Tibial artery (tissue), 4 donors: Measurements from ENCODE around the gene SGK2.

Experiments used
- DNase-seq, 2 donors: peaks; one replicate each; pipeline ENCODE4 v3.0.0-alpha.2; 2019
- H3K27ac ChIP-seq, 2 donors: fragments of 200-600 bp; sonication (generic) in 1 of 2; 1 replicate in 1 of 2; 2 replicates in 1 of 2; pipeline ENCODE4 v1.5.1; 2018 to 2019; ENCODE audit warnings: mild to moderate bottlenecking in 1 of 2
- H3K27me3 ChIP-seq, 2 donors: fragments of 200-600 bp; sonication (generic) in 1 of 2; one replicate each; pipeline versions ENCODE4 v1.5.1 to v1.6.0; 2016 to 2019
- H3K36me3 ChIP-seq, 3 donors: fragments of 200-600 bp; sonication (generic) in 2 of 3; one replicate each; pipeline ENCODE4 v1.5.1; 2016 to 2019; ENCODE audit warnings: mild to moderate bottlenecking in 2 of 3
- H3K4me1 ChIP-seq, 4 donors: fragments of 200-600 bp; sonication (generic) in 2 of 4; 1 replicate in 3 of 4; 2 replicates in 1 of 4; pipeline ENCODE4 v1.5.1; 2016 to 2019
- H3K4me3 ChIP-seq, 2 donors: fragments of 200-600 bp; sonication (generic) in 1 of 2; 1 replicate in 1 of 2; 2 replicates in 1 of 2; pipeline ENCODE4 v1.5.1; 2018 to 2019; ENCODE audit warnings: mild to moderate bottlenecking in 2 of 2
- H3K9me3 ChIP-seq, 3 donors: fragments of 200-600 bp; sonication (generic) in 1 of 3; one replicate each; pipeline ENCODE4 v1.5.1; 2016 to 2019
- CTCF ChIP-seq, 2 experiments: fragments of 200-600 bp in 1 of 2; fragments of 450-650 bp in 1 of 2; IDR thresholded peaks; one replicate each; pipeline ENCODE4 v1.5.1; 2017 to 2019; ENCODE audit warnings: antibody characterized with exemption in 2 of 2, mild to moderate bottlenecking in 1 of 2, moderate library complexity in 1 of 2
- intact Hi-C: fragments of 100-400 bp; cut with DNase I; formaldehyde crosslinking; loops from one replicate; pipeline ENCODE4 v1.15.0; 2023; ENCODE audit warnings: low total_unique reads

Gene SGK2

GRCh38 chr20:43545837-43546578 lies 12.8 kb upstream of the SGK2 start:
- intact Hi-C loops: no loop called here
- H3K4me1 ChIP-seq: no peaks in the 10 kb centered on the region
- no peak overlapping the region for H3K27ac ChIP-seq
- peaks cover 6 to 51% (median 9%) of the 10 kb centered on the region in 3 donors for H3K36me3 ChIP-seq
- no peaks in the 10 kb centered on the region for H3K9me3 ChIP-seq
- no peak for TF ChIP-seq CTCF (IDR thresholded peaks at IDR 0.05)
- no peak overlapping the region for H3K4me3 ChIP-seq
- no peaks in the 10 kb centered on the region for H3K27me3 ChIP-seq
- peak in 1 of 2 donors; percentile 7 for DNase-seq

GRCh38 chr20:43548273-43548880 lies 10.4 kb upstream of the SGK2 start:
- no peak for TF ChIP-seq CTCF (IDR thresholded peaks at IDR 0.05)
- Histone ChIP-seq H3K4me3 (no peak overlapping the region), H3K4me1 (no peaks in the 10 kb centered on the region), H3K9me3 (no peaks in the 10 kb centered on the region), H3K36me3 (peaks cover 4 to 42% (median 6%) of the 10 kb centered on the region in 3 donors), H3K27ac (no peak overlapping the region), H3K27me3 (no peaks in the 10 kb centered on the region)
- DNase-seq: no peak
- intact Hi-C loops: no loop called here

GRCh38 chr20:43549416-43550065 lies 9.3 kb upstream of the SGK2 start:
- no peak for TF ChIP-seq CTCF (IDR thresholded peaks at IDR 0.05)
- H3K4me1 ChIP-seq: no peaks in the 10 kb centered on the region
- H3K27me3 ChIP-seq: no peaks in the 10 kb centered on the region
- no peak for DNase-seq
- intact Hi-C loops: no loop called here
- H3K4me3 ChIP-seq: no peak overlapping the region
- no peak overlapping the region for H3K27ac ChIP-seq
- H3K36me3 ChIP-seq: peaks cover 0 to 39% (median 6%) of the 10 kb centered on the region in 3 donors
- no peaks in the 10 kb centered on the region for H3K9me3 ChIP-seq

- H3K36me3 ChIP-seq: peaks cover 0 to 33% (median 6%) of the 10 kb centered on the region in 3 donors
- no peak for TF ChIP-seq CTCF (IDR thresholded peaks at IDR 0.05)
- H3K9me3 ChIP-seq: no peaks in the 10 kb centered on the region
- no peaks in the 10 kb centered on the region for H3K4me1 ChIP-seq
- intact Hi-C loops: no loop called here
- H3K4me3 ChIP-seq: no peak overlapping the region
- no peak overlapping the region for H3K27ac ChIP-seq
- no peak for DNase-seq
- H3K27me3 ChIP-seq: no peaks in the 10 kb centered on the region
Observed at GRCh38 chr20:43550456-43550855, 8.4 kb upstream of the SGK2 start.

DNA sequence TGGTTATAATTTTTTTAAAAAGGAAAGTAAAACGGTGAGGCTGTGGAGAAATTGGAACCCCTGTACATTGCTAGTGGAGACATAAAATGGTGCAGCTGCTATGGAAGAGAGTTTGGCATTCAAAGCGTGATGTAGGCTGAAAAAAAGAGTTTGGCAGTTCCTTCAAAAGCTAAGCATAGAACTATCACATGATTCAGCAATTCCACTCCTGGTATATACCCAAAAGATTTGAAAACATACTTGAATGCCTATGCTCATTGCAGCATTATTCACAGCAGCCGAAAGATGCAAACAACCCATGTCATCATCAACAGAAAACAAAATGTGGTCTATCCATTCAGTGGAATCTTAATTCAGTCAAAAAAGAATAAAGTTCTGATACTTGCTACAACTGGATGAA lies 4.5 kb upstream of the SGK2 start:
- TF ChIP-seq CTCF (IDR thresholded peaks at IDR 0.05): no peak
- Histone ChIP-seq H3K27me3 (no peaks in the 10 kb centered on the region), H3K27ac (no peak overlapping the region), H3K36me3 (peaks cover 0 to 12% (median 0%) of the 10 kb centered on the region in 3 donors), H3K4me3 (no peak overlapping the region), H3K4me1 (no peaks in the 10 kb centered on the region), H3K9me3 (no peaks in the 10 kb centered on the region)
- DNase-seq: no peak
- intact Hi-C loops: no loop called here
